ENCODE data around the gene MAP3K5. TPM values are rescaled to one million over a fixed set of nuclear protein-coding genes. Genes with fewer than 3 reads are reported as not detected.

The MAP3K5 gene
- total and polyA plus RNA-seq, 2 donors (not counting 1 experiment from before 2014, with no cell fraction given), result 10.9 to 62.6 TPM

DNA sequence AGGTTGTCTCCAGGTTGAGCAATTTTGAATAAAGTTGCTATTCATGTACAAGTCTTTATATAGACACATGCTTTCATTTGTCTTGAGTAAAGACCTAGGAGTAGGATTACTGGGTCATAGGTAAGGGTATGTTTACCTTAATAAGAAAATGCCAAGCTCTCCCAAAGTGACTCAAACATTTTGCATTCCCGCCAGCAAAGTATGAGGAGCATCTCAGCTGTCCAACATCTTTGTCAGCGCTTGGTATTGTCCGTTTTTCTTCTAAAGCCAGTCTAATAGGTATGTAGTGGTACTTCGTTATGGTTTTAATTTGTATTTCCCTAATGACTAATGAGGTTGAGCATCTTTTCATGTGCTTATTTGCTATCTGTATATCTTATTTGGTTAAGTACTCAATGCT is 67.2 kb downstream of the MAP3K5 start:
- Histone ChIP-seq H3K4me3 (replicated peaks in 1 of 4; ENCODE audit: control extremely low read depth in 1 of 4, insufficient read depth in 1 of 4, low read depth in 3 of 4, low read length in 4 of 4) (no peak overlapping the region), H3K9ac (ENCODE audit: insufficient read depth, low read length) (no peak overlapping the region), H4K20me1 (ENCODE audit: control insufficient read depth, extremely low read depth, insufficient read depth, low read length) (no peaks in the 10 kb centered on the region), H2AFZ (ENCODE audit: low read length) (no peak overlapping the region), H3K27me3 (ENCODE audit: control insufficient read depth, insufficient read depth, low read length) (no peaks in the 10 kb centered on the region), H3K36me3 (ENCODE audit: control insufficient read depth, insufficient read depth, low read length) (no peaks in the 10 kb centered on the region), H3K79me2 (ENCODE audit: control insufficient read depth, insufficient read depth, low read length) (peaks cover 7% of the 10 kb centered on the region), H3K9me3 (ENCODE audit: control insufficient read depth, insufficient read depth, low read depth, low read length) (no peaks in the 10 kb centered on the region), H3K4me1 (ENCODE audit: control insufficient read depth, extremely low read depth, insufficient read depth, low read length) (peaks cover 3% of the 10 kb centered on the region), H3K4me2 (ENCODE audit: extremely low read depth, insufficient read depth, low read length) (no peak overlapping the region), H3K27ac (ENCODE audit: insufficient read depth, low read length) (no peak overlapping the region)
- DNase-seq (ENCODE audit: low read depth in 2 of 2), result no peak
- TF ChIP-seq, protein P1, sequence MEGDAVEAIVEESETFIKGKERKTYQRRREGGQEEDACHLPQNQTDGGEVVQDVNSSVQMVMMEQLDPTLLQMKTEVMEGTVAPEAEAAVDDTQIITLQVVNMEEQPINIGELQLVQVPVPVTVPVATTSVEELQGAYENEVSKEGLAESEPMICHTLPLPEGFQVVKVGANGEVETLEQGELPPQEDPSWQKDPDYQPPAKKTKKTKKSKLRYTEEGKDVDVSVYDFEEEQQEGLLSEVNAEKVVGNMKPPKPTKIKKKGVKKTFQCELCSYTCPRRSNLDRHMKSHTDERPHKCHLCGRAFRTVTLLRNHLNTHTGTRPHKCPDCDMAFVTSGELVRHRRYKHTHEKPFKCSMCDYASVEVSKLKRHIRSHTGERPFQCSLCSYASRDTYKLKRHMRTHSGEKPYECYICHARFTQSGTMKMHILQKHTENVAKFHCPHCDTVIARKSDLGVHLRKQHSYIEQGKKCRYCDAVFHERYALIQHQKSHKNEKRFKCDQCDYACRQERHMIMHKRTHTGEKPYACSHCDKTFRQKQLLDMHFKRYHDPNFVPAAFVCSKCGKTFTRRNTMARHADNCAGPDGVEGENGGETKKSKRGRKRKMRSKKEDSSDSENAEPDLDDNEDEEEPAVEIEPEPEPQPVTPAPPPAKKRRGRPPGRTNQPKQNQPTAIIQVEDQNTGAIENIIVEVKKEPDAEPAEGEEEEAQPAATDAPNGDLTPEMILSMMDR (conservative IDR thresholded peaks at IDR 0.05 in 1 of 2, IDR thresholded peaks at IDR 0.05 in 1 of 2; ENCODE audit: low read depth in 1 of 2, low read length in 2 of 2), result no peak
- no peak for TF ChIP-seq EZH2 (IDR thresholded peaks at IDR 0.05; ENCODE audit: low read length, missing control alignments)

DNA sequence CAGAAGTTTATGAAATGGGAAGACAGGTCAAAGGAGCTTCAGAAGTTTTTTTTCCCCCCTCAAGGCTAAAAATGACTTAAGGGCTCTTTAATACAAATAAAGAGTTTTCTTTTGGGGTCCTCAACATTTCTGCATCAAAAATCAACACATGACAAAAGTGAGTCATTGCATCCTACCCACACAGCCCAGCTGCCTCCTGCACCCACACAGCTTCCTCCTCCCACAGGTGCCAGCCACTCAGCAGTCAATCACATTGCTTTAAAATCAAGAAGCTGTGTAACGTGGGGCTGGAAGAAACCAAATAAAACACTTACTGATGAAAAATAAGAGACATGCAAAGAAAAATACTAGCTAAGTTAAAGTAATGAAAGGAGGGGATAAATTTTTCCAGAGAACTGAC is 68.5 kb downstream of the MAP3K5 start:
- H3K9me3 ChIP-seq (ENCODE audit: control insufficient read depth, insufficient read depth, low read depth, low read length), result no peaks in the 10 kb centered on the region
- H2AFZ ChIP-seq (ENCODE audit: low read length), result no peak overlapping the region
- H4K20me1 ChIP-seq (ENCODE audit: control insufficient read depth, extremely low read depth, insufficient read depth, low read length), result no peaks in the 10 kb centered on the region
- H3K27me3 ChIP-seq (ENCODE audit: control insufficient read depth, insufficient read depth, low read length), result no peaks in the 10 kb centered on the region
- TF ChIP-seq, protein P1 (conservative IDR thresholded peaks at IDR 0.05 in 1 of 2, IDR thresholded peaks at IDR 0.05 in 1 of 2; ENCODE audit: low read depth in 1 of 2, low read length in 2 of 2), result no peak
- TF ChIP-seq EZH2 (IDR thresholded peaks at IDR 0.05; ENCODE audit: low read length, missing control alignments), result no peak
- H3K79me2 ChIP-seq (ENCODE audit: control insufficient read depth, insufficient read depth, low read length), result peaks cover 2% of the 10 kb centered on the region
- DNase-seq (ENCODE audit: low read depth in 2 of 2), result peak in 1 of 2 donors; percentile 32
- no peaks in the 10 kb centered on the region for H3K36me3 ChIP-seq (ENCODE audit: control insufficient read depth, insufficient read depth, low read length)
- peaks cover 2% of the 10 kb centered on the region for H3K4me1 ChIP-seq (ENCODE audit: control insufficient read depth, extremely low read depth, insufficient read depth, low read length)
- no peak overlapping the region for H3K27ac ChIP-seq (ENCODE audit: insufficient read depth, low read length)
- no peak overlapping the region for H3K4me2 ChIP-seq (ENCODE audit: extremely low read depth, insufficient read depth, low read length)
- H3K4me3 ChIP-seq (replicated peaks in 1 of 4; ENCODE audit: control extremely low read depth in 1 of 4, insufficient read depth in 1 of 4, low read depth in 3 of 4, low read length in 4 of 4), result no peak overlapping the region
- H3K9ac ChIP-seq (ENCODE audit: insufficient read depth, low read length), result no peak overlapping the region

DNA sequence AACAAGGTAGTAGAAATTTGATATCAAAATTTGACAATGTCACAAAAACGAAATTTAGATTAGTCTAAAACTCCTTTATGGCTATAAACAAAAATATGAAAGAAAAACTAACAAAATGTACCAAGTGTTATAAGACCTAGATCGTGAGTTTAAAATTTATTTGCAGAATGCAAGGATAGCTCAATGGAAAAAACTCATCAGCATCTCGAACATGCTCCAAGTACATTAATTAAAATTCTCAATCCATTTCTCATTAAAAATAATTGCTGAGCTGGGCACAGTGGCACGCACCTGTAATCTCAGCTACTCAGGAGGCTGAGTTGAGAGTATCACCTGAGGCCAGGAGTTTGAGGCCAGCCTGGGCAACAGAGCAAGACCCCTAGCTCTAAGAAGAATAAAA is 70.8 kb downstream of the MAP3K5 start:
- no peak overlapping the region for H3K4me3 ChIP-seq (replicated peaks in 1 of 4; ENCODE audit: control extremely low read depth in 1 of 4, insufficient read depth in 1 of 4, low read depth in 3 of 4, low read length in 4 of 4)
- H3K27ac ChIP-seq (ENCODE audit: insufficient read depth, low read length), result no peak overlapping the region
- H3K79me2 ChIP-seq (ENCODE audit: control insufficient read depth, insufficient read depth, low read length), result peaks cover 2% of the 10 kb centered on the region
- H4K20me1 ChIP-seq (ENCODE audit: control insufficient read depth, extremely low read depth, insufficient read depth, low read length), result no peaks in the 10 kb centered on the region
- DNase-seq (ENCODE audit: low read depth in 2 of 2), result no peak
- H3K4me1 ChIP-seq (ENCODE audit: control insufficient read depth, extremely low read depth, insufficient read depth, low read length), result no peaks in the 10 kb centered on the region
- no peaks in the 10 kb centered on the region for H3K36me3 ChIP-seq (ENCODE audit: control insufficient read depth, insufficient read depth, low read length)
- no peaks in the 10 kb centered on the region for H3K9me3 ChIP-seq (ENCODE audit: control insufficient read depth, insufficient read depth, low read depth, low read length)
- no peak overlapping the region for H3K9ac ChIP-seq (ENCODE audit: insufficient read depth, low read length)
- no peak overlapping the region for H2AFZ ChIP-seq (ENCODE audit: low read length)
- no peak for TF ChIP-seq EZH2 (IDR thresholded peaks at IDR 0.05; ENCODE audit: low read length, missing control alignments)
- TF ChIP-seq, protein P1 (conservative IDR thresholded peaks at IDR 0.05 in 1 of 2, IDR thresholded peaks at IDR 0.05 in 1 of 2; ENCODE audit: low read depth in 1 of 2, low read length in 2 of 2), result no peak
- H3K27me3 ChIP-seq (ENCODE audit: control insufficient read depth, insufficient read depth, low read length), result no peaks in the 10 kb centered on the region
- H3K4me2 ChIP-seq (ENCODE audit: extremely low read depth, insufficient read depth, low read length), result no peak overlapping the region
